MM.1S (cell line): Measurements from ENCODE around the gene SLC27A6.

Source experiments
- DNase-seq: peaks from one replicate; pipeline ENCODE4 v3.0.0-alpha.2; 2015
- H2AFZ ChIP-seq: fragments of 300-600 bp; sonication (generic); 2 replicates; pipeline ENCODE4 v1.6.0; 2016; ENCODE audit warnings: antibody characterized with exemption, low read length
- H3F3A ChIP-seq: fragments of 300-600 bp; sonication (generic); 2 replicates; pipeline ENCODE4 v1.6.1; 2016; ENCODE audit warnings: mild to moderate bottlenecking, antibody characterized with exemption, low read length, moderate library complexity, mixed read lengths; ENCODE audit not compliant: insufficient read depth
- H3K27ac ChIP-seq: fragments of 300-600 bp; sonication (generic); 2 replicates; pipeline ENCODE4 v1.5.1; 2016; ENCODE audit warnings: mild to moderate bottlenecking, low read length
- H3K27me3 ChIP-seq: fragments of 300-600 bp; sonication (generic); replicated peaks from 2 replicates; pipeline ENCODE4 v1.6.0; 2016; ENCODE audit warnings: low read length; ENCODE audit not compliant: insufficient read depth
- H3K36me3 ChIP-seq: fragments of 300-600 bp; sonication (generic); replicated peaks from 2 replicates; pipeline ENCODE4 v1.6.1; 2016; ENCODE audit warnings: mild to moderate bottlenecking, low read length, mixed read lengths; ENCODE audit not compliant: insufficient read depth
- H3K4me1 ChIP-seq: fragments of 300-600 bp; sonication (generic); 2 replicates; pipeline ENCODE4 v1.6.1; 2016; ENCODE audit warnings: low read length, mixed read lengths
- H3K4me2 ChIP-seq: fragments of 300-600 bp; sonication (generic); 2 replicates; pipeline ENCODE4 v1.6.0; 2016; ENCODE audit warnings: low read depth, low read length
- H3K4me3 ChIP-seq: fragments of 300-600 bp; sonication (generic); 2 replicates; pipeline ENCODE4 v1.5.1; 2016; ENCODE audit warnings: low read length, mixed read lengths
- H3K79me2 ChIP-seq: fragments of 300-600 bp; sonication (generic); 2 replicates; pipeline ENCODE4 v1.6.1; 2016; ENCODE audit warnings: mixed run types, low read length, mixed read lengths
- H3K9ac ChIP-seq: fragments of 300-600 bp; sonication (generic); 2 replicates; pipeline ENCODE4 v1.6.1; 2016; ENCODE audit warnings: low read length, mixed read lengths
- H3K9me2 ChIP-seq: fragments of 300-600 bp; sonication (generic); replicated peaks from 2 replicates; pipeline ENCODE4 v1.6.1; 2016; ENCODE audit warnings: mild to moderate bottlenecking, low read length, mixed read lengths; ENCODE audit not compliant: insufficient read depth
- H3K9me3 ChIP-seq: fragments of 300-600 bp; sonication (generic); replicated peaks from 2 replicates; pipeline ENCODE4 v1.6.1; 2016; ENCODE audit warnings: mild to moderate bottlenecking, low read length, mixed read lengths; ENCODE audit not compliant: insufficient read depth
- H4K20me1 ChIP-seq: fragments of 300-600 bp; sonication (generic); 2 replicates; pipeline ENCODE4 v1.6.1; 2016; ENCODE audit warnings: mild to moderate bottlenecking, low read length, moderate library complexity, mixed read lengths; ENCODE audit not compliant: insufficient read depth
- EZH2 ChIP-seq: fragments of 300-600 bp; sonication (generic); optimal IDR thresholded peaks from 2 replicates; pipeline ENCODE3; 2017; ENCODE audit warnings: low read depth, mild to moderate bottlenecking, antibody characterized with exemption, low read length, mixed read lengths
- EZH2phosphoT487 ChIP-seq: fragments of 300-600 bp; sonication (generic); IDR thresholded peaks from 2 replicates; pipeline ENCODE4 v1.6.1; 2018; ENCODE audit warnings: antibody characterized with exemption, low read length
- TF ChIP-seq, protein P1 (sequence below): fragments of 300-600 bp; sonication (generic); IDR thresholded peaks from 2 replicates; pipeline ENCODE4 v1.5.1; 2016; ENCODE audit warnings: antibody characterized with exemption, low read length, mixed read lengths

SLC27A6 gene

DNA sequence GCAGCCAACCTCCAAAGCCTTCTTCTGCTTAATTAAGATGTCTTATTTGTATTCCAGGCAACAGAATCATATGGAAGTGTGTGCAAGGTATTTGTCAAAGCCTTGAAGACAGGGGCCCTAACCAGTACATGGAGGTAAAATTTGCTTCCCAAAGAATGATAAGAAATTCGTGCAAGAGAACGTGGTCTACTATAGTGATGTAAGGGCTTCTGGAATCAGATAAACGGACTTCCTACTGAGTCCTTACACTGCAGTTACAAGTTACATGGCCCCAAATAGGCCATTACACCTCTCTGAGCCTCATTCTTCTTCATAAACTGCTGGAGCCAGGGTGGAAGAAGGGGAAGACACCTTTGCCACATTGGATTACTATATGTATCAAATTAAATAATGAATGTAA lies 113.4 kb downstream of the SLC27A6 start:
- Histone ChIP-seq H3K27me3 (no peaks in the 10 kb centered on the region), H3K9ac (no peak overlapping the region), H2AFZ (no peak overlapping the region), H3K4me2 (no peak overlapping the region), H3K36me3 (no peaks in the 10 kb centered on the region), H3K9me3 (no peaks in the 10 kb centered on the region), H3F3A (no peaks in the 10 kb centered on the region), H3K4me1 (no peaks in the 10 kb centered on the region), H3K4me3 (no peak overlapping the region), H3K27ac (no peak overlapping the region), H3K9me2 (no peaks in the 10 kb centered on the region), H4K20me1 (no peaks in the 10 kb centered on the region), H3K79me2 (no peaks in the 10 kb centered on the region)
- no peak for DNase-seq
- no peak for TF ChIP-seq EZH2phosphoT487
- TF ChIP-seq, protein P1, sequence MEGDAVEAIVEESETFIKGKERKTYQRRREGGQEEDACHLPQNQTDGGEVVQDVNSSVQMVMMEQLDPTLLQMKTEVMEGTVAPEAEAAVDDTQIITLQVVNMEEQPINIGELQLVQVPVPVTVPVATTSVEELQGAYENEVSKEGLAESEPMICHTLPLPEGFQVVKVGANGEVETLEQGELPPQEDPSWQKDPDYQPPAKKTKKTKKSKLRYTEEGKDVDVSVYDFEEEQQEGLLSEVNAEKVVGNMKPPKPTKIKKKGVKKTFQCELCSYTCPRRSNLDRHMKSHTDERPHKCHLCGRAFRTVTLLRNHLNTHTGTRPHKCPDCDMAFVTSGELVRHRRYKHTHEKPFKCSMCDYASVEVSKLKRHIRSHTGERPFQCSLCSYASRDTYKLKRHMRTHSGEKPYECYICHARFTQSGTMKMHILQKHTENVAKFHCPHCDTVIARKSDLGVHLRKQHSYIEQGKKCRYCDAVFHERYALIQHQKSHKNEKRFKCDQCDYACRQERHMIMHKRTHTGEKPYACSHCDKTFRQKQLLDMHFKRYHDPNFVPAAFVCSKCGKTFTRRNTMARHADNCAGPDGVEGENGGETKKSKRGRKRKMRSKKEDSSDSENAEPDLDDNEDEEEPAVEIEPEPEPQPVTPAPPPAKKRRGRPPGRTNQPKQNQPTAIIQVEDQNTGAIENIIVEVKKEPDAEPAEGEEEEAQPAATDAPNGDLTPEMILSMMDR = no peak
- no peak for TF ChIP-seq EZH2

DNA sequence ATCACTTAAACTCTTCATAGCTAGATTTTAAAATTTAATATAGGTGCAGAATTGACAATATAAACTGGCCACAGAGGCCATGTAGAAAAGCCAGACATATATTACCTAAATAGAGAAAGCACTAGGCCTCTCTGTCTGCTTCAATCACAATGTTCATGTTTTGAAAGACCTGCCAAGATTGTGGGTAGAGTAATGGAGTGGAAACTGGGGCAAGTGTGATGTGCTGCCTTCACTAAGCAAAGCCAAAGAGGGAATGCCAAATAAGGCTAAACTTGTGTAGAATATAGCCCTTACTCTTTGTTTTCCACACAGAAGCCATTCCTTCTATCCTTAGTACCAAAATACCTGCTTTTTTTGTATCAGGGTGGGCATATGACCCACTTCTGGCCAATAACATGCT lies 114.2 kb downstream of the SLC27A6 start:
- Histone ChIP-seq H2AFZ (no peak overlapping the region), H3K27me3 (no peaks in the 10 kb centered on the region), H3K36me3 (no peaks in the 10 kb centered on the region), H3K9ac (no peak overlapping the region), H3F3A (no peaks in the 10 kb centered on the region), H3K4me1 (no peaks in the 10 kb centered on the region), H3K9me2 (no peaks in the 10 kb centered on the region), H3K4me3 (no peak overlapping the region), H3K79me2 (no peaks in the 10 kb centered on the region), H3K4me2 (no peak overlapping the region), H3K9me3 (no peaks in the 10 kb centered on the region), H3K27ac (no peak overlapping the region), H4K20me1 (no peaks in the 10 kb centered on the region)
- no peak for DNase-seq
- TF ChIP-seq, protein P1 = no peak
- TF ChIP-seq EZH2 (no peak), EZH2phosphoT487 (no peak)

DNA sequence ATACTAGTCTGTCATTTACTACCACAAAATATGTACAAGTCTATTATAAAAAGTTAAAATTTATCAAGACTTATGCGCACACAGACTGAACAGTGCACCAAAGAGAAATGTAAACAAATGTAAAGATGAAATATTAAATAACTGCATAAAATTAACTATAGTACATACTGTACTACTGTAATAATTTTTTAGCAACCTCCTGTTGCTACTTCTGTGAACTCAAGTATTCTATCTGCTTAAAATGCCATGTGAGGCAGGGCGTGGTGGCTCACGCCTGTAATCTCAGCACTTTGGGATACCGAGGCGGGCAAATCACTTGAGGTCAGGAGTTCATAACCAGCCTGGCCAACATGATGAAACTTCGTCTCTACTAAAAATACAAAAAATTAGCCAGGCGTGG lies 115.5 kb downstream of the SLC27A6 start:
- Histone ChIP-seq H3K9ac (no peak overlapping the region), H3K4me2 (no peak overlapping the region), H3K4me1 (no peaks in the 10 kb centered on the region), H3K27me3 (no peaks in the 10 kb centered on the region), H4K20me1 (no peaks in the 10 kb centered on the region), H3K4me3 (no peak overlapping the region), H3K79me2 (no peaks in the 10 kb centered on the region), H3K9me3 (no peaks in the 10 kb centered on the region), H3K36me3 (no peaks in the 10 kb centered on the region), H3K9me2 (no peaks in the 10 kb centered on the region), H3K27ac (no peak overlapping the region), H2AFZ (no peak overlapping the region), H3F3A (no peaks in the 10 kb centered on the region)
- DNase-seq = no peak
- TF ChIP-seq EZH2 (no peak), EZH2phosphoT487 (no peak)
- TF ChIP-seq, protein P1 = no peak
